Gastrocnemius medialis (tissue), 4 donors: ENCODE measurements around the gene KATNB1.

ENCODE experiments used
- CTCF ChIP-seq, 5 experiments: fragments of 450-650 bp in 3 of 5; fragments of 200-600 bp in 2 of 5; sonication (generic) in 2 of 5; IDR thresholded peaks in 4 of 5; conservative IDR thresholded peaks in 1 of 5; 1 replicate in 4 of 5; 2 replicates in 1 of 5; pipeline ENCODE4 v1.5.1; 2016 to 2019; ENCODE audit warnings: antibody characterized with exemption in 5 of 5, mild to moderate bottlenecking in 3 of 5, moderate library complexity in 3 of 5
- POLR2A ChIP-seq, 2 donors: fragments of 450-650 bp; IDR thresholded peaks; one replicate each; pipeline ENCODE4 v1.6.1; 2017; ENCODE audit warnings: antibody characterized with exemption in 2 of 2, mild to moderate bottlenecking in 2 of 2, moderate library complexity in 2 of 2

- TF ChIP-seq CTCF (IDR thresholded peaks at IDR 0.05 in 4 of 5, conservative IDR thresholded peaks at IDR 0.05 in 1 of 5), result no peak
- TF ChIP-seq POLR2A (IDR thresholded peaks at IDR 0.05), result no peak
Observed at GRCh38 chr16:57708168-57708567, 27.4 kb upstream of the KATNB1 start.
